ENCODE data around the gene PRR23B. TPM values are rescaled to one million over a fixed set of nuclear protein-coding genes. Genes with fewer than 3 reads are reported as not detected.
"Not testable (repeated sequence)": the region's sequence is repeated elsewhere in the genome, so short reads cannot be mapped to it uniquely, and the experiment has no call there.

Gene PRR23B
- total RNA-seq, result not detected in 2 replicates

- peaks cover 8% of the 10 kb centered on the region for H3K9me3 Mint-ChIP-seq
- no peaks in the 10 kb centered on the region for H3K4me1 Mint-ChIP-seq (ENCODE audit: low read depth)
- no peak within 1 kb of the TSS for H3K4me3 Mint-ChIP-seq (ENCODE audit: low read depth)
- intact Hi-C loops (cut with micrococcal nuclease), result no loop called here
- DNase-seq (ENCODE audit: low spot score), result no peak
- no peaks in the 10 kb centered on the region for H3K27me3 Mint-ChIP-seq (ENCODE audit: low read depth)
- H3K36me3 Mint-ChIP-seq (ENCODE audit: low read depth), result no peaks in the 10 kb centered on the region
- no peak within 1 kb of the TSS for H3K27ac Mint-ChIP-seq
These were observed at the start of gene PRR23B for GRCh38 chr3:139020868-139021234. Gene PRR23B, minus strand, starts transcription at chr3:139020926. Its CDS starts 265 bp downstream, at chr3:139020661.

GRCh38 chr3:139062918-139063317 is 42.2 kb upstream of the PRR23B start:
- H3K9me3 Mint-ChIP-seq, result no peaks in the 10 kb centered on the region
- no peak overlapping the region for H3K27ac Mint-ChIP-seq
- H3K27me3 Mint-ChIP-seq (ENCODE audit: low read depth), result no peaks in the 10 kb centered on the region
- no peak overlapping the region for H3K4me3 Mint-ChIP-seq (ENCODE audit: low read depth)
- H3K36me3 Mint-ChIP-seq (ENCODE audit: low read depth), result no peaks in the 10 kb centered on the region
- no peaks in the 10 kb centered on the region for H3K4me1 Mint-ChIP-seq (ENCODE audit: low read depth)
- no peak for DNase-seq (ENCODE audit: low spot score)
- intact Hi-C loops (cut with micrococcal nuclease), result no loop called here

- H3K4me1 Mint-ChIP-seq (ENCODE audit: low read depth), result peaks cover 2% of the 10 kb centered on the region
- DNase-seq (ENCODE audit: low spot score), result no peak
- no peak overlapping the region for H3K27ac Mint-ChIP-seq
- intact Hi-C loops (cut with micrococcal nuclease), result no loop called here
- H3K4me3 Mint-ChIP-seq (ENCODE audit: low read depth), result no peak overlapping the region
- no peaks in the 10 kb centered on the region for H3K27me3 Mint-ChIP-seq (ENCODE audit: low read depth)
- peaks cover 23% of the 10 kb centered on the region for H3K9me3 Mint-ChIP-seq
- H3K36me3 Mint-ChIP-seq (ENCODE audit: low read depth), result no peaks in the 10 kb centered on the region
These were observed 32.3 kb upstream of the PRR23B start for GRCh38 chr3:139052802-139053600.

GRCh38 chr3:139044366-139045210 is 23.9 kb upstream of the PRR23B start, which contains the start of gene PRR23C:
Gene PRR23C, minus strand, starts transcription at chr3:139044892. Its CDS starts 272 bp downstream, at chr3:139044620.
- Mint-ChIP-seq H3K4me1 (ENCODE audit: low read depth) (no peaks in the 10 kb centered on the region), H3K27me3 (ENCODE audit: low read depth) (no peaks in the 10 kb centered on the region), H3K27ac (no peak within 1 kb of the TSS), H3K4me3 (ENCODE audit: low read depth) (no peak within 1 kb of the TSS), H3K9me3 (peaks cover 6% of the 10 kb centered on the region), H3K36me3 (ENCODE audit: low read depth) (no peaks in the 10 kb centered on the region)
- DNase-seq (ENCODE audit: low spot score), result no peak
- intact Hi-C loops (cut with micrococcal nuclease), result no loop called here

GRCh38 chr3:139043554-139044365 is 23.0 kb upstream of the PRR23B start:
- intact Hi-C loops (cut with micrococcal nuclease), result no loop called here
- H3K4me1 Mint-ChIP-seq (ENCODE audit: low read depth), result no peaks in the 10 kb centered on the region
- peaks cover 6% of the 10 kb centered on the region for H3K9me3 Mint-ChIP-seq
- H3K36me3 Mint-ChIP-seq (ENCODE audit: low read depth), result no peaks in the 10 kb centered on the region
- no peak for DNase-seq (ENCODE audit: low spot score)
- H3K27ac Mint-ChIP-seq, result no peak overlapping the region
- no peaks in the 10 kb centered on the region for H3K27me3 Mint-ChIP-seq (ENCODE audit: low read depth)
- no peak overlapping the region for H3K4me3 Mint-ChIP-seq (ENCODE audit: low read depth)

- H3K36me3 Mint-ChIP-seq (ENCODE audit: low read depth), result no peaks in the 10 kb centered on the region
- H3K27me3 Mint-ChIP-seq (ENCODE audit: low read depth), result no peaks in the 10 kb centered on the region
- no peaks in the 10 kb centered on the region for H3K9me3 Mint-ChIP-seq
- no peak overlapping the region for H3K4me3 Mint-ChIP-seq (ENCODE audit: low read depth)
- no peak overlapping the region for H3K27ac Mint-ChIP-seq
- intact Hi-C loops (cut with micrococcal nuclease), result no loop called here
- no peak for DNase-seq (ENCODE audit: low spot score)
- no peaks in the 10 kb centered on the region for H3K4me1 Mint-ChIP-seq (ENCODE audit: low read depth)
These were observed 16.8 kb upstream of the PRR23B start for GRCh38 chr3:139037478-139037877.

- Mint-ChIP-seq H3K36me3 (ENCODE audit: low read depth) (no peaks in the 10 kb centered on the region), H3K4me3 (ENCODE audit: low read depth) (no peak overlapping the region), H3K27me3 (ENCODE audit: low read depth) (no peaks in the 10 kb centered on the region), H3K9me3 (peaks cover 7% of the 10 kb centered on the region), H3K4me1 (ENCODE audit: low read depth) (no peaks in the 10 kb centered on the region), H3K27ac (no peak overlapping the region)
- DNase-seq (ENCODE audit: low spot score), result no peak
- intact Hi-C loops (cut with micrococcal nuclease), result no loop called here
These were observed 11.7 kb upstream of the PRR23B start for GRCh38 chr3:139032326-139033002.

- intact Hi-C loops (cut with micrococcal nuclease); H3K4me3 Mint-ChIP-seq (ENCODE audit: low read depth); H3K4me1 Mint-ChIP-seq (ENCODE audit: low read depth); H3K36me3 Mint-ChIP-seq (ENCODE audit: low read depth); H3K9me3 Mint-ChIP-seq; H3K27ac Mint-ChIP-seq; DNase-seq (ENCODE audit: low spot score); H3K27me3 Mint-ChIP-seq (ENCODE audit: low read depth): not testable (repeated sequence)
These were observed 9.8 kb upstream of the PRR23B start for GRCh38 chr3:139030576-139030975.

- Mint-ChIP-seq H3K36me3 (ENCODE audit: low read depth) (no peaks in the 10 kb centered on the region), H3K4me1 (ENCODE audit: low read depth) (no peaks in the 10 kb centered on the region), H3K9me3 (peaks cover 6% of the 10 kb centered on the region), H3K27ac (no peak overlapping the region), H3K4me3 (ENCODE audit: low read depth) (no peak overlapping the region), H3K27me3 (ENCODE audit: low read depth) (no peaks in the 10 kb centered on the region)
- intact Hi-C loops (cut with micrococcal nuclease), result no loop called here
- DNase-seq (ENCODE audit: low spot score), result no peak
These were observed 4.2 kb upstream of the PRR23B start for GRCh38 chr3:139024968-139025367.

GRCh38 chr3:139020036-139020867 is 474 bp downstream of the PRR23B start:
- intact Hi-C loops (cut with micrococcal nuclease), result no loop called here
- H3K4me1 Mint-ChIP-seq (ENCODE audit: low read depth), result no peaks in the 10 kb centered on the region
- H3K36me3 Mint-ChIP-seq (ENCODE audit: low read depth), result no peaks in the 10 kb centered on the region
- DNase-seq (ENCODE audit: low spot score), result no peak
- H3K27ac Mint-ChIP-seq, result no peak overlapping the region
- no peak overlapping the region for H3K4me3 Mint-ChIP-seq (ENCODE audit: low read depth)
- no peaks in the 10 kb centered on the region for H3K27me3 Mint-ChIP-seq (ENCODE audit: low read depth)
- H3K9me3 Mint-ChIP-seq, result peaks cover 8% of the 10 kb centered on the region

- no peak for DNase-seq (ENCODE audit: low spot score)
- H3K9me3 Mint-ChIP-seq, result peaks cover 21% of the 10 kb centered on the region
- H3K27me3 Mint-ChIP-seq (ENCODE audit: low read depth), result no peaks in the 10 kb centered on the region
- intact Hi-C loops (cut with micrococcal nuclease), result no loop called here
- no peaks in the 10 kb centered on the region for H3K36me3 Mint-ChIP-seq (ENCODE audit: low read depth)
- H3K27ac Mint-ChIP-seq, result no peak overlapping the region
- no peak overlapping the region for H3K4me3 Mint-ChIP-seq (ENCODE audit: low read depth)
- H3K4me1 Mint-ChIP-seq (ENCODE audit: low read depth), result no peaks in the 10 kb centered on the region
These were observed 4.2 kb downstream of the PRR23B start for GRCh38 chr3:139016430-139017048.

Data from activated T-helper 2 cell treated with anti-CD3 and anti-CD28 coated beads, Interferon-gamma antibody, Interleukin-2, Interleukin-4, amounts not matched to agents 10 μg/mL and 5 μg/mL and 100 μg/mL, durations not matched to agents 14 hours and 24 hours and 36 hours (primary cell).